A549 (cell line): ENCODE results near the gene HYAL4.

Experiments
- BHLHE40 ChIP-seq: IDR thresholded peaks from 2 replicates; pipeline ENCODE4 v1.6.1; 2012; ENCODE audit warnings: low read depth, low read length, inconsistent platforms
- EHMT2 ChIP-seq: fragments of 200-600 bp; sonication (generic); IDR thresholded peaks from 2 replicates; pipeline ENCODE4 v1.6.1; 2016; ENCODE audit warnings: antibody characterized with exemption, low read depth, mild to moderate bottlenecking, moderate library complexity
- EP300 ChIP-seq, 2 experiments: fragments of >200 bp; sonication (Bioruptor Twin); formaldehyde crosslinking; IDR thresholded peaks; 2 replicates in 1 of 2; 3 replicates in 1 of 2; pipeline ENCODE4 v1.6.1; 2016 to 2017
- JUN ChIP-seq, 2 experiments: fragments of >200 bp; sonication (Bioruptor Twin); formaldehyde crosslinking; IDR thresholded peaks; 2 replicates in 1 of 2; 3 replicates in 1 of 2; pipeline ENCODE4 v1.6.1; 2016 to 2017
- JUNB ChIP-seq: fragments of >200 bp; sonication (Bioruptor Twin); formaldehyde crosslinking; IDR thresholded peaks from 2 replicates; pipeline ENCODE4 v1.6.1; 2016
- NR3C1 ChIP-seq: fragments of >200 bp; sonication (Bioruptor Twin); formaldehyde crosslinking; IDR thresholded peaks from 3 replicates; pipeline ENCODE4 v1.6.1; 2017
- POLR2A ChIP-seq: IDR thresholded peaks from 2 replicates; pipeline ENCODE4 v1.6.1; 2012; ENCODE audit warnings: mild to moderate bottlenecking, low read length
- RAD21 ChIP-seq, 2 experiments: fragments of >200 bp in 1 of 2; sonication (Bioruptor Twin) in 1 of 2; formaldehyde crosslinking in 1 of 2; IDR thresholded peaks in 1 of 2; conservative IDR thresholded peaks in 1 of 2; 2 replicates in 1 of 2; 3 replicates in 1 of 2; pipeline ENCODE4 v1.6.1; 2012 to 2018; ENCODE audit warnings: inconsistent platforms in 1 of 2
- RCOR1 ChIP-seq: fragments of 150-350 bp; IDR thresholded peaks from 2 replicates; pipeline ENCODE4 v1.6.1; 2014; ENCODE audit warnings: antibody characterized with exemption, low read length, low read depth
- RFX5 ChIP-seq: fragments of 450-650 bp; IDR thresholded peaks from 2 replicates; pipeline ENCODE4 v1.7.1; 2014; ENCODE audit warnings: antibody characterized with exemption, mild to moderate bottlenecking, moderate library complexity
- SREBF2 ChIP-seq: fragments of 450-650 bp; IDR thresholded peaks from 2 replicates; pipeline ENCODE4 v1.6.1; 2014; ENCODE audit warnings: mild to moderate bottlenecking, moderate library complexity
- TF ChIP-seq, protein P1 (sequence below): fragments of >200 bp; sonication (Bioruptor Twin); formaldehyde crosslinking; IDR thresholded peaks from 3 replicates; pipeline ENCODE4 v1.5.1; 2016
- TF ChIP-seq, protein P2 (sequence below): IDR thresholded peaks from 2 replicates; pipeline ENCODE4 v1.6.1; 2012

DNA sequence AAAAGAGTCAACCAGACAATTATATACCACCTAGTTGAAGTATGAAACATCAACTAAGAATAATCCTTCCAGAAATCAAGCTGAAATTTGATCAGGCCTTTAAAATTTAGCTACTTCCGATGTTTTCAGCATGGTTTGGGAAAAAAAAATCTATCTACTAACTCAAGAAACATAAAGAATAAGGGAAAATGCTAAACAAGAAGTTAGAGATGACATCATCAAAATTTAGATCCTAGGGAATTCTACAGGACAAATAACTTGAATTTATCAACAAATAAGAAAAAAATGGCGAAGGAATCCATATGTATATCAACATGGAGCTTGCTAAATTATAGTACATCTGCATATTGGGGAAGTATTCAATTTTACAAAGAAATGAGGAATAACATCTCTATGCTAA is 36.3 kb downstream of the HYAL4 start:
- TF ChIP-seq BHLHE40 (no peak), POLR2A (no peak), RAD21 (conservative IDR thresholded peaks at IDR 0.05 in 1 of 2, IDR thresholded peaks at IDR 0.05 in 1 of 2) (no peak), JUNB (no peak), SREBF2 (no peak), RFX5 (no peak), RCOR1 (no peak), NR3C1 (no peak), EHMT2 (no peak), JUN (IDR thresholded peaks at IDR 0.05) (no peak), EP300 (IDR thresholded peaks at IDR 0.05) (no peak)
- TF ChIP-seq, protein P1, sequence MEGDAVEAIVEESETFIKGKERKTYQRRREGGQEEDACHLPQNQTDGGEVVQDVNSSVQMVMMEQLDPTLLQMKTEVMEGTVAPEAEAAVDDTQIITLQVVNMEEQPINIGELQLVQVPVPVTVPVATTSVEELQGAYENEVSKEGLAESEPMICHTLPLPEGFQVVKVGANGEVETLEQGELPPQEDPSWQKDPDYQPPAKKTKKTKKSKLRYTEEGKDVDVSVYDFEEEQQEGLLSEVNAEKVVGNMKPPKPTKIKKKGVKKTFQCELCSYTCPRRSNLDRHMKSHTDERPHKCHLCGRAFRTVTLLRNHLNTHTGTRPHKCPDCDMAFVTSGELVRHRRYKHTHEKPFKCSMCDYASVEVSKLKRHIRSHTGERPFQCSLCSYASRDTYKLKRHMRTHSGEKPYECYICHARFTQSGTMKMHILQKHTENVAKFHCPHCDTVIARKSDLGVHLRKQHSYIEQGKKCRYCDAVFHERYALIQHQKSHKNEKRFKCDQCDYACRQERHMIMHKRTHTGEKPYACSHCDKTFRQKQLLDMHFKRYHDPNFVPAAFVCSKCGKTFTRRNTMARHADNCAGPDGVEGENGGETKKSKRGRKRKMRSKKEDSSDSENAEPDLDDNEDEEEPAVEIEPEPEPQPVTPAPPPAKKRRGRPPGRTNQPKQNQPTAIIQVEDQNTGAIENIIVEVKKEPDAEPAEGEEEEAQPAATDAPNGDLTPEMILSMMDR, result no peak
- TF ChIP-seq, protein P2, sequence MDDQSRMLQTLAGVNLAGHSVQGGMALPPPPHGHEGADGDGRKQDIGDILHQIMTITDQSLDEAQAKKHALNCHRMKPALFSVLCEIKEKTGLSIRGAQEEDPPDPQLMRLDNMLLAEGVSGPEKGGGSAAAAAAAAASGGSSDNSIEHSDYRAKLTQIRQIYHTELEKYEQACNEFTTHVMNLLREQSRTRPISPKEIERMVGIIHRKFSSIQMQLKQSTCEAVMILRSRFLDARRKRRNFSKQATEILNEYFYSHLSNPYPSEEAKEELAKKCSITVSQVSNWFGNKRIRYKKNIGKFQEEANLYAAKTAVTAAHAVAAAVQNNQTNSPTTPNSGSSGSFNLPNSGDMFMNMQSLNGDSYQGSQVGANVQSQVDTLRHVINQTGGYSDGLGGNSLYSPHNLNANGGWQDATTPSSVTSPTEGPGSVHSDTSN, result no peak
